Stimulated activated naive CD4-positive, alpha-beta T cell (primary cell): ENCODE data around the gene PRSS58.

Source experiments
- DNase-seq, 6 experiments: peaks; one replicate each; lab custom pipeline; 2025; lab: John Stamatoyannopoulos, UW

Gene PRSS58

GRCh38 chr7:142257958-142258357 is at the start of gene PRSS58:
PRSS58 (minus strand) TSS chr7:142258058; CDS start chr7:142257707, 351 bp downstream.
- no peak for DNase-seq

GRCh38 chr7:142307246-142307900 is 49.5 kb upstream of the PRSS58 start:
- no peak for DNase-seq

GRCh38 chr7:142303650-142304049 is 45.8 kb upstream of the PRSS58 start:
- peak in 3 of 6 experiments; percentile 20 to 41 (median 27) for DNase-seq

- DNase-seq: peak in 2 of 6 experiments; percentile 7 to 17
These were observed 44.2 kb upstream of the PRSS58 start for GRCh38 chr7:142301923-142302550.

GRCh38 chr7:142301299-142301698 is 43.4 kb upstream of the PRSS58 start:
- DNase-seq: no peak

- peak in 4 of 6 experiments; percentile 12 to 38 (median 25) for DNase-seq
These were observed 42.8 kb upstream of the PRSS58 start for GRCh38 chr7:142300689-142301088.

GRCh38 chr7:142299237-142299781 is 41.5 kb upstream of the PRSS58 start:
- DNase-seq: peak in 2 of 6 experiments; percentile 13 to 17

- no peak for DNase-seq
These were observed 40.8 kb upstream of the PRSS58 start for GRCh38 chr7:142298627-142299026.

- DNase-seq: no peak
These were observed 40.2 kb upstream of the PRSS58 start for GRCh38 chr7:142298009-142298408.

GRCh38 chr7:142280263-142280662 is 22.4 kb upstream of the PRSS58 start:
- no peak for DNase-seq

GRCh38 chr7:142279601-142280000 is 21.7 kb upstream of the PRSS58 start:
- no peak for DNase-seq

GRCh38 chr7:142275028-142275427 is 17.2 kb upstream of the PRSS58 start:
- no peak for DNase-seq

GRCh38 chr7:142272841-142273240 is 15.0 kb upstream of the PRSS58 start:
- DNase-seq: no peak

GRCh38 chr7:142263598-142264380 is 5.9 kb upstream of the PRSS58 start:
- DNase-seq: no peak

- DNase-seq: no peak
These were observed 7.2 kb downstream of the PRSS58 start for GRCh38 chr7:142250705-142251104.

GRCh38 chr7:142249918-142250317 is 7.9 kb downstream of the PRSS58 start:
- no peak for DNase-seq

GRCh38 chr7:142248166-142249160 is 9.4 kb downstream of the PRSS58 start:
- no peak for DNase-seq

GRCh38 chr7:142243823-142244222 is 14.0 kb downstream of the PRSS58 start:
- no peak for DNase-seq

- no peak for DNase-seq
These were observed 17.3 kb downstream of the PRSS58 start for GRCh38 chr7:142240546-142240945.

- no peak for DNase-seq
These were observed 26.1 kb downstream of the PRSS58 start for GRCh38 chr7:142231716-142232115.

GRCh38 chr7:142228537-142229104 is 29.2 kb downstream of the PRSS58 start:
- DNase-seq: no peak
